GM21390 (cell line): ENCODE data around the gene PSEN1.

ENCODE experiments used
- ATAC-seq: cut with Tn5 transposase; IDR thresholded peaks from one replicate; pipeline ENCODE4 v1.9.1; 2021; ENCODE audit not compliant: unreplicated experiment

The PSEN1 gene

GRCh38 chr14:73252491-73253322 lies 116.4 kb downstream of the PSEN1 start:
- no peak for ATAC-seq

- no peak for ATAC-seq
Measured at GRCh38 chr14:73253323-73253610, 117.0 kb downstream of the PSEN1 start.

- no peak for ATAC-seq
Measured at GRCh38 chr14:73253721-73254120, 117.4 kb downstream of the PSEN1 start.

GRCh38 chr14:73254247-73255004 lies 118.1 kb downstream of the PSEN1 start:
- no peak for ATAC-seq

- ATAC-seq = no peak
Measured at GRCh38 chr14:73255005-73255400, 118.7 kb downstream of the PSEN1 start.

GRCh38 chr14:73255693-73256225 lies 119.5 kb downstream of the PSEN1 start:
- no peak for ATAC-seq

- ATAC-seq = no peak
Measured at GRCh38 chr14:73258076-73258475, 121.8 kb downstream of the PSEN1 start.

- ATAC-seq = no peak
Measured at GRCh38 chr14:73258845-73259611, 122.7 kb downstream of the PSEN1 start.

GRCh38 chr14:73259837-73260236 lies 123.5 kb downstream of the PSEN1 start:
- no peak for ATAC-seq

- no peak for ATAC-seq
Measured at GRCh38 chr14:73260574-73260973, 124.3 kb downstream of the PSEN1 start.

- ATAC-seq = no peak
Measured at GRCh38 chr14:73261075-73261474, 124.8 kb downstream of the PSEN1 start.

GRCh38 chr14:73261520-73262426 lies 125.5 kb downstream of the PSEN1 start:
- ATAC-seq = no peak

GRCh38 chr14:73262427-73263183 lies 126.3 kb downstream of the PSEN1 start:
- no peak for ATAC-seq

- ATAC-seq = no peak
Measured at GRCh38 chr14:73263606-73264005, 127.3 kb downstream of the PSEN1 start.

GRCh38 chr14:73264080-73264884 lies 128.0 kb downstream of the PSEN1 start:
- ATAC-seq = no peak

GRCh38 chr14:73264885-73265720 lies 128.8 kb downstream of the PSEN1 start:
- ATAC-seq = no peak

- no peak for ATAC-seq
Measured at GRCh38 chr14:73265721-73266046, 129.4 kb downstream of the PSEN1 start.

GRCh38 chr14:73266317-73266716 lies 130.0 kb downstream of the PSEN1 start:
- no peak for ATAC-seq
